Measurements from ENCODE around the gene PLPPR1. TPM values are rescaled to one million over a fixed set of nuclear protein-coding genes. Genes with fewer than 3 reads are reported as not detected.

The PLPPR1 gene
- total and polyA plus RNA-seq, 2 donors (not counting 3 experiments of a cell fraction or from before 2014, with no cell fraction given), result 0.18 to 0.50 TPM

DNA sequence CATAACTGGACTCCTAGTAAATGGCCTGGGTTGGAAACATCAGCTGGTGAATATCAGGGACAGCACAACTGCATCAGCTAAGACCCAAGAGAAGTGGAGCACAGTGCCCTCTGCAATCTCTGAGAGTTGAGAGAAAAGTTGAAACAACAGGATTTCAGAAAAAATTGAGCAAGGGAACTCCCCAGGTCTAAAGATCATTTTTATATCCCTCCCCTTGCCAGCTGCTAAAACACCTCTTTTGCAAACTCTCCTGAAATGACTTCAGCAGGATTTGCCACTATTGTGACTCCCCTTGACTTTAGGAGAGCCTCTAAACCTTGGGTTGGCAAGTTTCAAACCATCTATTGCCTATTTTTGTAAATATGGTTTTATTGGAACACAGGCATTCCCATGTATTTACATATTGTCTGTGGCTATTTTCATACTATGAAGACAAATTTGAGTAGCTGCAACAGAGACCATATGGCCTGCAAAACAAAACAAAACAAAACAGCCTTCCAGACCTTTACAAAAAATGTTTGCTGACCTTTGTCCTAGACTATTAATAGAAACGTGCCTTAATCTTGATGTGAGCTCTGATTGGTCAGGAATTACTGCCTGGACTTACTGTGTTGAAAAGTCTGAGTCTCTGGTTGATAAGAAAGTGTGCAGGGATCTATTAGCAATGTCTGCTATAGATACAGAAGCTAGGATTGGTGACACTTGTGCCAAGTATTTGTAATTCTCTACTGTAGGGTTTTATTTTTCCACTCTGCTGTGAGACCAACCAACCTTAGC, 37.7 kb upstream of the PLPPR1 start:
- CTCF ChIA-PET, result interaction anchor here (1.2 kb wide), 1 partner anchor 18 kb away, joined by 4 read pairs; no protein-coding TSS in a partner anchor
- POLR2A ChIA-PET, result no interaction called here
- no peak for FAIRE-seq

More for the DNA sequence above, 37.7 kb upstream of the PLPPR1 start:
- Histone ChIP-seq H3K4me3 (replicated peaks in 1 of 3; ENCODE audit: insufficient read depth in 1 of 3, low read depth in 1 of 3, low read length in 3 of 3) (no peak overlapping the region), H3K79me2 (ENCODE audit: control insufficient read depth, insufficient read depth, low read length) (no peaks in the 10 kb centered on the region), H3K27me3 (ENCODE audit: control insufficient read depth in 2 of 2, insufficient read depth in 2 of 2, low read length in 2 of 2) (no peaks in the 10 kb centered on the region), H3K27ac (ENCODE audit: insufficient read depth, low read depth, low read length) (no peak overlapping the region), H3K9me3 (replicated peaks; ENCODE audit: control insufficient read depth, insufficient read depth, low read length) (no peaks in the 10 kb centered on the region), H2AFZ (ENCODE audit: low read depth, low read length) (no peak overlapping the region), H4K20me1 (replicated peaks; ENCODE audit: control insufficient read depth, extremely low read depth, insufficient read depth, low read length) (no peaks in the 10 kb centered on the region), H3K4me2 (ENCODE audit: insufficient read depth, low read length) (no peak overlapping the region), H3K9ac (replicated peaks; ENCODE audit: extremely low read depth, insufficient read depth, low read length) (no peak overlapping the region), H3K4me1 (ENCODE audit: control insufficient read depth, extremely low read depth, insufficient read depth, low read length) (no peaks in the 10 kb centered on the region), H3K9me1 (replicated peaks; ENCODE audit: control insufficient read depth, extremely low read depth, insufficient read depth, low read length) (no peaks in the 10 kb centered on the region), H3K36me3 (ENCODE audit: control insufficient read depth in 2 of 2, extremely low read depth in 1 of 2, insufficient read depth in 2 of 2, low read length in 2 of 2) (no peaks in the 10 kb centered on the region)
- TF ChIP-seq, protein P1, sequence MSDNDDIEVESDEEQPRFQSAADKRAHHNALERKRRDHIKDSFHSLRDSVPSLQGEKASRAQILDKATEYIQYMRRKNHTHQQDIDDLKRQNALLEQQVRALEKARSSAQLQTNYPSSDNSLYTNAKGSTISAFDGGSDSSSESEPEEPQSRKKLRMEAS (IDR thresholded peaks at IDR 0.05; ENCODE audit: insufficient read depth, insufficient read length), result no peak
- TF ChIP-seq MYC (IDR thresholded peaks at IDR 0.05; ENCODE audit: low read depth, low read length) (no peak), EZH2 (IDR thresholded peaks at IDR 0.05; ENCODE audit: borderline replicate concordance, low read depth, low read length, severe bottlenecking) (no peak), GATA2 (IDR thresholded peaks at IDR 0.05; ENCODE audit: insufficient read depth, insufficient read length, low read depth, low read length) (no peak), FOS (IDR thresholded peaks at IDR 0.05; ENCODE audit: borderline replicate concordance, insufficient read depth, low read length) (no peak), POLR2A (IDR thresholded peaks at IDR 0.05; ENCODE audit: low read depth, low read length) (no peak), JUN (IDR thresholded peaks at IDR 0.05; ENCODE audit: borderline replicate concordance, insufficient read depth, insufficient read length, low read depth) (no peak), POLR2AphosphoS5 (IDR thresholded peaks at IDR 0.05; ENCODE audit: insufficient read depth, low read depth, low read length) (no peak)
- TF ChIP-seq, protein P2, sequence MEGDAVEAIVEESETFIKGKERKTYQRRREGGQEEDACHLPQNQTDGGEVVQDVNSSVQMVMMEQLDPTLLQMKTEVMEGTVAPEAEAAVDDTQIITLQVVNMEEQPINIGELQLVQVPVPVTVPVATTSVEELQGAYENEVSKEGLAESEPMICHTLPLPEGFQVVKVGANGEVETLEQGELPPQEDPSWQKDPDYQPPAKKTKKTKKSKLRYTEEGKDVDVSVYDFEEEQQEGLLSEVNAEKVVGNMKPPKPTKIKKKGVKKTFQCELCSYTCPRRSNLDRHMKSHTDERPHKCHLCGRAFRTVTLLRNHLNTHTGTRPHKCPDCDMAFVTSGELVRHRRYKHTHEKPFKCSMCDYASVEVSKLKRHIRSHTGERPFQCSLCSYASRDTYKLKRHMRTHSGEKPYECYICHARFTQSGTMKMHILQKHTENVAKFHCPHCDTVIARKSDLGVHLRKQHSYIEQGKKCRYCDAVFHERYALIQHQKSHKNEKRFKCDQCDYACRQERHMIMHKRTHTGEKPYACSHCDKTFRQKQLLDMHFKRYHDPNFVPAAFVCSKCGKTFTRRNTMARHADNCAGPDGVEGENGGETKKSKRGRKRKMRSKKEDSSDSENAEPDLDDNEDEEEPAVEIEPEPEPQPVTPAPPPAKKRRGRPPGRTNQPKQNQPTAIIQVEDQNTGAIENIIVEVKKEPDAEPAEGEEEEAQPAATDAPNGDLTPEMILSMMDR (IDR thresholded peaks at IDR 0.05; ENCODE audit: extremely low read depth in 1 of 2, insufficient read depth in 1 of 2, low read depth in 1 of 2, low read length in 2 of 2), result no peak
- BruUV-seq (replicated peaks), result no TSS peak
- DNase-seq (ENCODE audit: low read depth, low spot score), result no peak
- dilution Hi-C loops (cut with MboI; ENCODE audit: extremely low pct_ligation_motif_present, low sequenced_read_pairs) (no loop called here), intact Hi-C loops (cut with micrococcal nuclease) (no loop called here)
